LHCN-M2 (cell line): Measurements from ENCODE around the gene SHC2. TPM values are rescaled to one million over a fixed set of nuclear protein-coding genes. Genes with fewer than 3 reads are reported as not detected.

Source experiments
- DNase-seq: peaks from one replicate; pipeline ENCODE4 v3.0.0-alpha.2; 2012; ENCODE audit warnings: low read depth
- total RNA-seq: library from RNA; depleted of rRNA; stranded (reverse); fragments of >200 nt; gene quantifications from 2 replicates; pipeline ENCODE4 v1.2.3, GENCODE V29; 2014; rRNA removed

Gene SHC2
- total RNA-seq, 1 experiment from 2014 or later: 0.57 TPM

DNA sequence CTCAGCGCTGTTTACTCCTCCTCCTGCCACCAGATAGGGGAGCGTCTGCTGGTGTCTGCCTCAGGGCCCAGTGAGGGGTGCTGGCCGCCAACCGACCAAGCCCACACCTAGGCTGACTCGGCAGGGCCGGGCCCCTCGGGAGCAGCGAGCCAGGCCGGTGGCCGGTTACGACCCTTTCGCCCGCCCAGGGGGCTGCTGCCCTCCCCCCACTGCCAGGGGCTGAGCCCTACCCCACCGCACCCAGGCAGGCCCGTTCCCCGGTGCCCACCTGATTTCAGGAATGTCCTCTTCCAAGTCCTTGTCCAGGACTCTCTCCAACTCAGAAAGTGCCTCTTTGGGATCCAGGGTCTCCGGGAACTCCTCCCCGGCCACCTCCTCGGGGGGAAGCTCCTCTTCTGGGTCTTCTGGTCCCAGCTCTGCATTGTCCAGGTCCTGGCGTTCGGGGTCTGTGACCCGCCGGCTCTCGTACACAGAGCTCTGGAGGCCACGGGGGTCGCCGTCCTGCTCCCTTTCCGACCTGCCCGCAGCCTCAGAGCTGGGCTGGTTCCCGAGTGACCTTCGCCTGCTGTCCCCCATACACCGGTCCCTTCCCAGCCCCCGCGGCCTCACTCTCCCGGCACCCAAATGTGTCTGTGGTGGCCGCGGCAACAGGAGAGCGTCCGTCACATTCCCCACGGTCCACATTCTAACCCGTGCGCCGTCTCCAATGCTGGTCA is 85.3 kb downstream of the SHC2 start:
- no peak for DNase-seq

DNA sequence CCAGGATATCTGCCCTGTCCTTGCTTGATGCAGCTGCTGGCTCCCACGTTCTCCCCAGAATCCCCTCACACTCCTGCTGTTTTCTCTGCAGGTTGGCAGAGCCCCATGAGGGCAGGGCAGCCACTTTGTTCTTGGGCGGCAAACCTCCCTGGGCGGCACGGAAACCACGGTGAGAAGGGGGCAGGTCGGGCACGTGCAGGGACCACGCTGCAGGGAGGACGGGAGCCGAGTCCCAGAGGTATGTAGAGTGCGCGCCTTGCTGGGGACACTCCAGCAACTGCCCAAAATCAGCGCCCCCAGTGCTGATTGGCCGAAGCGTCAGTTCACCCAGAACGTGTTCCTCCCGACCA is 86.0 kb downstream of the SHC2 start:
- DNase-seq: no peak

DNA sequence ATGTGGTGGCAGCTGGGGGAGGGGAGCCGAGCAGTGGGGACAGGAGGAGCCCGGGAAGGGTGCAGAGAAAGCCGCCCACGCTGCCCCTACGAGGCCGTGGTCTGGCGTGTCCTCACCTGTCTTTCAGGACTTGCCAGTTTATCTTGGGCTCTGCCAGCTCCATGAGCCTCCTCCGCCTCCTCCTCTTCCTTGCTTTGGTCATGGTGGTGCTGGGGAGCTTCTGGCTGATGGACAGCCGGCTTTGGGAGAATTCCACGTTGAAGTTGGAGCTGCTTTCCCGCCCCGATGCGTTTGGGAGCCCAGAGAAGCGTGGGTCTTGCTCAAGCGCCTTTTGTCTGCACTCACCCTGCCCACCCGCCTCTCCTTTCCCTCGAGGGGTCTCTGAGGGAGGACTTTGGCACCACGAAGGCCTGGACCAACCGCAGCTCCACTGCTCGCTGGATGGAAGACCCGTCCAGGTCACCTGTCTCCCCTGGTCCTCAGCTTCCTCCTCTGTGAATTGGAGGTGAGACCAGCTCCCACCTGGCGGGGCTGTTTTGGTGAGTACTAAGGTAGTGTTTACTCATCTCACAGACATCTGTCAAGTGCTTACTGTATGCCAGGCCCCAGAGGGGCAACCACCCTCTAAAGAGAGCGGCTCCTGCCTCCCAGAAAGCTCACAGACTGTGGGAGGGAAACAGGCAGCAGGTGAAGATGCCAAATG is 86.5 kb downstream of the SHC2 start:
- DNase-seq: no peak

DNA sequence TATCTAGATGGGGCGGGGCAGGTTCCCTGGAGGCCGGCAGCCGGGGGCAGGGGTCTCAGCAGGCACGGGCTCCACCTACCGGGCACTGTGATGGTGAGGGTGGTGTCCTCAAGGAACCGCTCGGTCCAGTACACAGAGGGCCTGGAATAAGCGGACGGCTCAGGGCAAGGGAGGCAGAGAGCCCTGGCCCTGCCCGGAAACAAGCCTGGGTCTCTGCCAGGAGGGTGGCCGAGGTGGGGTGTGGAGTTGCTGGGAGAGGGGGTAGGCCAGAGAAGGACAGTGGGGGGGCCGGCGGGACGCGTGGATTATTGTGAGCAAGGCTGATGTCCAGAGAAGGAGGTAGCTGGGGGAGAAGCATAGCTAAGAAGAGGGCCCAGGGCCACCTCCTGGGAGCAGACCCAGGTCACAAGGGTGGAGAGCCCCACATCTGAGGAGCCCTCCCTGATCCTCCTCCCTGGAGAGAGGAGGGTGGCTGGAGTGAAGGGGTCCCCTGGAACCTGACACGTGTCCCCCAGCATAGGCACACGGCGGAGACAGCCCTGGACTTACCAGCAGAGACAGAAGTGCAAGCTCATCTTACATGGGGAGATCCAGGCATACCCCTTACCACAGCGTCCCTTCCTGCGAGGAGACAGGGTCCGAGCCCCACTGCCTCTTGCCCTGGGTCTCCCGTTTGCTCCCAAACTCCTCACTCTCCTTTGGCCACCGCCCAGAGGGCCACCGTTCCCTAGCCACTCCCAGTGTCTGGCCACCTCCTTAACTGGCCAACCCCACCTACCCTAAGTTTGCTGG is 87.2 kb downstream of the SHC2 start:
- no peak for DNase-seq

DNA sequence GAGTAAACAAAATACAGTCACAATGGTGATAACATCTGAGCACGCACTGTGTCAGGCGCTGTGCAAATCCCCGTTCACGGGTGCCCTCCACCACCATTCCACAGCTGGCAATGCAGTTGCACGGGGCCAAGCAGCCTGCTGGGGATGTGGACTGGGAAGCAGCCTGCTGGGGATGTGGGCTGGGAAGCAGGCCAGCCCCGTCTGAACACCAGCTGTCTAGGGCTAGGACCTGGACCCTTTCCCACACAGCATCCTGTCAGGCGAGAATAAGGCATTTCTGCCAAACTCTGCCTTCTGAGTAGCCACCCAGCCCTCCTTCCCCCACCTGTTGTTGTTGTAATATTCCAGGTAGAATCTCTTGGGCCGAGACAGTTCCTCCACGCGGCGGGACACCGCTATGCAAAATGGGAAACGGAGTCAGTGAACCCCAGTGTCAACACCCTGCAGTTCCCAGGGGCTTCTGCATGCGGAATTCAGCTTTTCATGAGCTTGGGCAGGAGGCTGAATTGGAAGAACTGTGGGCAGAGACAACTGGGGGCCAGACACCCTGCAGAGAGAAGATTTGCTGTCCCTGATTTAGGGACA is 88.4 kb downstream of the SHC2 start:
- DNase-seq: peak; percentile 68

DNA sequence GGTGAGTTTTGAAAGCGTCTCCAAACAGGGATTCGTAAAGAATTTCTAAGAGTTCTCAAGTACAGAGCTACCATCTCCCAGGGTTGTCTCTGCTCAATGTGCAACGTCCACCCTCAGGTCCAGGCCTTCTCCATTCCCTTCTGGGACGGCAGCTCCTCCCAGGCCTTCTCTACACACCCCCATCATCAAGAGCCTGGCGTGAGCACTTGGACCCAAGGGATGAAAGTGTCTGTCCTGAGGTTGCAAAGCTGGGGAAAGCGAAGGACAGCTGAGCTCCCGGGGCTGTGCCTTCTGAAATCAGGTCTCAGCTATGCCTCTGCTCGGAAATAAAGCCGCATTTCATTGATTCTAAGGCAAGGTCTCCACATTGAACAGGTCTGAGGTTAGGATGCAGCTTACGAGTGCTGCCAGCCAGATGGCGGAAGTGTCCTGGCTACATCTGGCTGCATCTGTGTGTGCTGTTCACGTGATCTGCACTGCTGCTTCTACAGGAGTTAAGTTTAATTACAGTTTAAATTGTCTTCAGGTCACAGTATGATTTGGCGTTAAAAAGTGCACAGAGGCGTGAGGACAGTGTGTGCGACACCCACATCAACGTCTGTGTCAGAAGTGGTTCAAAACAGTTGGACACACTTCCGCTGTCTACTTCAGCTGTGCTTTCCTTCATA is 89.2 kb downstream of the SHC2 start:
- DNase-seq: no peak

DNA sequence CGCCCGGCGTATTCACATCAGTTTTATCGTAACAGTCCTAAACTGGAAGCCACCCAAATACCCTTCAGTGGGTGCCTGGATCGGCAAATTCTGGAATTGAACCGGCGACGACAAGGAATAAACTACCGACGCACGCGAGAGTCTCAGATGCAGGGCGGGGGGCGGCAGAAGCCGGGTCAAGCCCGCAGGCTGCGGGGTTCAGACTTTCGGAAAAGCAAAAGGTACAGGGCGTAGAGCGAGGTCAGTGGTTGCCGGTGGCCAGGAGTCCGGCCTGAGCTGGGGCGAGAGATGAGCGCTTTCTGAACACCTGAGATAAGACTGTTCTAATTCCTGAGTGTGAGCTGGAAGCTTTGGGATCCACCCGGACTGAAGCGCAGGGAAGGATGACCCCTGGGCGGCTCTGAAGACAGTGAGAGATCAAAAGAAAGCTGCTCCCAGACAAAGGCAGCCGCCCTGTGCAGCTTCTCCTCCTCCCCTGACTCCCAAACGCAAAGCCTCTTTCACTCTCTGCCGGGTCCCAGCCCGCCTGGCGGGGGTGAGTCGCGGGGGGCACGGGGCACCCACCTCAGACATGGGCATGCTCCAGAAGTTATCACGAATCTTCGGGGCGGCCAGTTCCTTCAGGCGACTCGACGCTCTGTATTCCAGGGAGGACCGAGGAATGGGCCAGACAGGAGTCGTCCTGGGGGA is 90.0 kb downstream of the SHC2 start:
- no peak for DNase-seq

DNA sequence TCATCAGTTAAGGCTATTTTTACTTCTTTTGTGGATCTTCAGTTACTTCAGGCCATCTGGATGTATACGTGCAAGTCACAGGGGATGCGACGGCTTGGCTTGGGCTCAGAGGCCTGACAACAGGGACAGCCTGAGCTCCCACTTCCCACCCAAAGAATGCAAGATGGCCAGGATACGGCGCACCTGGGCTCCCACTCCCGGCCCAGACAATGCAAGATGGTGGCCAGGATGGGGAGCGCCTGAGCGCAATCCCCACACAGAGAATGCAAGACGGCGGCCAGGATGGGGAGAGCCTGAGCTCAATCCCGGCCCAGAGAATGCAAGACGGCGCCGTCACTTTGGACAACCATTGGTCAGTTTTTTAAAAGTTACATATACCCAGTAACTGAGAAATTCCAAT is 91.0 kb downstream of the SHC2 start:
- DNase-seq: no peak

DNA sequence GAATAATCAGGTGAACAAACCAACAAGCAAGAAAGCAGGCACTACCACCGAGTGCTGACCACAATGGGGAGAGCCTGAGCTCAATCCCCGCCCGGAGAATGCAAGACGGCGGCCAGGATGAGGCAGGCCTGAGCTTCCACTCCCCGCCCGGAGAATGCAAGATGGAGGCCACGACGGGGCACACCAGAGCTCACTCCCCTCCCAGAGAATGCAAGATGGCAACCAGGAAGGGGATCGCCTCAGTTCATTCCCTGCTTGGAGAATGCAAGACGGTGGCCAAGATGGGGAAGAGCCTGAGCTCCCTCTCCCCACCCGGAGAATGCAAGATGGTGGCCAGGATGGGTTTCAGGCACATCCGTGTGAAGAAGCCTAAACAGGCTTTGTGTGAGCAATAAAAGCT is 91.6 kb downstream of the SHC2 start:
- no peak for DNase-seq

DNA sequence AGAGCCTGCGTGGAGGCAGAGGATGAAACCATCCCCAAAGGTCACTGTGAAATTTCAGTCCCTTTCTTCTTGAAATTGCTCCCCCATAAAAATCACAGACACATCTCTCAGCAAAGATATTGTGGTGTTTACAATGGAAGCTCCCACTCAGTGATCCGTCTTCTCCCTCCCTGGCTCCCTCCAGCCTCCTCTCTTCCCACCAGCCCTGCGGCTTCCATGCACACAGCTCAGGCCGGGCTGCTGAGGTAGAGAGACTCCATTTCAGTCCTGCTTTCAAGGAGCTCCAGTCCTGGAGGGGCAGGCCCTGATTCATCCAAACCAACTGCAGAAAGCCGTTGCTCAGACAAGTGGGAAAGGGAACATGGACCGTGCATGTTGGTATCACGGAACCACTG is 92.2 kb downstream of the SHC2 start:
- DNase-seq: no peak

DNA sequence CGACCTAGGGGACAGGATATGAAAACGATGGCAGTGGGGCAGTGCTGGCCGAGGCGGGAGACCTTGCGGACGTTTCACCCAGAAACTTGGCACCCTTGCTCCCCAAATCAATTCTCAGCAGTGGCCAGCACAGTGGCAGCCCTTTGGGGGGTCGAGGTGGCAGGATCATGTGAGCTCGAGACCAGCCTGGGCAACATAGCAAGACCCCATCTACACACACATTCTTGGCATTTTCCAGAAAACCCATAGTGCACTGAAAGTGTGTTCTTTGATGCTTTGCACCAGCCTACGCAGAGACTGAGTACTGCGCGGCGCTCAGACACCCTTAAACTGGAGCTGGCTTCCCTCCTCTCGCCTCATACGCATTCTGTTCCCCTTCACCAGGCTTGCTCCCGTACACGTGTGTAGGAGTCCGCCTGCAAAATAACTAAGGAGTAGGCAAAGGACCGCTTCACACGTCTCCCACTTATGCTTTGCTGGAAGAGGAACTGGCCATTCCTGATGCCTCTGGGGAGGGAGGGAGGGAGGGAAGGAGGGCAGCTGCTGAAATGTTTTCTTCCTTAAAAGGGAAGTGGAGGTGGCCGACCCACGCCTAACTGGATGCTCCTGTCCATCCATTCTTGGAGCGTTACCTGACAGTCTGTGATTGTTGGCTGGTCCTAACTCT is 92.7 kb downstream of the SHC2 start:
- no peak for DNase-seq

DNA sequence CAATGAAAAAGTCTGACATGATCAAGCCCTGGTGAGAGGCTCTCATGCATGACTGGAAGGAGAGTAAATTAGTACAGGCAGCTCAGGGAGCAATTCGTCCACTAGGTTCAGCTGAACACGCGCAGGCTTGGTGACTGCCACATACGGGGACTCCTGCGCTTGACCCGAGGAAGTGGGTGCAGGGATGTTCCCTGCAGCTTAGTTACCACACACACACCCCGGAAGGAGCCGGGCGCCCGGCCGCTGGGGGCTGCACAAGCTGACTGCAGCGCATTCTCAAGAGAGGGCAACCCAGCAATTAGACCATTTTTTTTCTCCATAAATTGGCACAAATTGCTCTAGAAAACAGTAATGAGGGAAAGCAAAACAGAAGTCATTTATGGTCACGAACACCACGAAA is 93.3 kb downstream of the SHC2 start:
- no peak for DNase-seq

DNA sequence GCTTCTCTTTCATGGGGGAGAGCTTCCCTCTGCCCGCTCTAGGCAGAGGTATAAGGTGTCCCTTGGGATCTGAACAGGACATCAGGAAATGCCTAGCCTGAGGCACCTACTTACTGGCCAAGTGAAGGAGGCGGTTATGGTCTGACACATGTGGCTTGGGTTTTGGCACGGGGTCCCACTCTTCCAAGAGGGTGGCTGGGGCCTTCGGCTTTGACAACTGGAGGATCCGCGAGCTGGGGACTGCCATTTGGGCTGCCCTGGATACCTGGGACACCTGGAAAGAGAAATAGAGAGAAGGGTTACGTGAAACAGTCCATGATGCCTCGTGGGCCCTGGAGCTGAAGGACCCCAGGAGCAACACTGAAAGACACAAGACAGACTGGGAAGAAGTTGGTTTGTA is 93.9 kb downstream of the SHC2 start:
- DNase-seq: no peak

Other genes starting within 250 kb of the SHC2 start
- not detected in 2 replicates for gene PLPP2, start 169.6 kb downstream of the SHC2 start, total RNA-seq
- 16.5 and 20.1 TPM in 2 replicates for gene MIER2, start 116.2 kb downstream of the SHC2 start, total RNA-seq
- 0.29 and 0.32 TPM in 2 replicates for gene C2CD4C, start 51.9 kb downstream of the SHC2 start, total RNA-seq
- gene MADCAM1, start 35.5 kb upstream of the SHC2 start, total RNA-seq: 0.19 and 0.23 TPM in 2 replicates
- gene TPGS1, start 46.5 kb upstream of the SHC2 start, total RNA-seq: 84.8 and 85.9 TPM in 2 replicates
- 64.6 and 69.6 TPM in 2 replicates for gene CDC34, start 70.7 kb upstream of the SHC2 start, total RNA-seq
- gene GZMM, start 83.0 kb upstream of the SHC2 start, total RNA-seq: 1.7 TPM in 1 of 2 replicates, not detected in the other
- gene BSG, start 111.6 kb upstream of the SHC2 start, total RNA-seq: 746 and 758 TPM in 2 replicates
- 1.4 and 1.9 TPM in 2 replicates for gene HCN2, start 128.8 kb upstream of the SHC2 start, total RNA-seq
- 42.4 and 44.4 TPM in 2 replicates for gene POLRMT, start 172.5 kb upstream of the SHC2 start, total RNA-seq
- gene FGF22, start 178.8 kb upstream of the SHC2 start, total RNA-seq: not detected in 2 replicates
- gene RNF126, start 202.2 kb upstream of the SHC2 start, total RNA-seq: 73.6 and 88.4 TPM in 2 replicates
- gene FSTL3, start 215.4 kb upstream of the SHC2 start, total RNA-seq: 125 and 217 TPM in 2 replicates
- not detected in 2 replicates for gene PRSS57, start 234.4 kb upstream of the SHC2 start, total RNA-seq
- gene PALM, start 247.9 kb upstream of the SHC2 start, total RNA-seq: 2.2 and 2.3 TPM in 2 replicates